ENCODE data around the gene PYM1. TPM values are rescaled to one million over a fixed set of nuclear protein-coding genes. Genes with fewer than 3 reads are reported as not detected.

Gene PYM1
- total RNA-seq, 2 experiments from 2014 or later = 22.1 to 22.9 TPM

DNA sequence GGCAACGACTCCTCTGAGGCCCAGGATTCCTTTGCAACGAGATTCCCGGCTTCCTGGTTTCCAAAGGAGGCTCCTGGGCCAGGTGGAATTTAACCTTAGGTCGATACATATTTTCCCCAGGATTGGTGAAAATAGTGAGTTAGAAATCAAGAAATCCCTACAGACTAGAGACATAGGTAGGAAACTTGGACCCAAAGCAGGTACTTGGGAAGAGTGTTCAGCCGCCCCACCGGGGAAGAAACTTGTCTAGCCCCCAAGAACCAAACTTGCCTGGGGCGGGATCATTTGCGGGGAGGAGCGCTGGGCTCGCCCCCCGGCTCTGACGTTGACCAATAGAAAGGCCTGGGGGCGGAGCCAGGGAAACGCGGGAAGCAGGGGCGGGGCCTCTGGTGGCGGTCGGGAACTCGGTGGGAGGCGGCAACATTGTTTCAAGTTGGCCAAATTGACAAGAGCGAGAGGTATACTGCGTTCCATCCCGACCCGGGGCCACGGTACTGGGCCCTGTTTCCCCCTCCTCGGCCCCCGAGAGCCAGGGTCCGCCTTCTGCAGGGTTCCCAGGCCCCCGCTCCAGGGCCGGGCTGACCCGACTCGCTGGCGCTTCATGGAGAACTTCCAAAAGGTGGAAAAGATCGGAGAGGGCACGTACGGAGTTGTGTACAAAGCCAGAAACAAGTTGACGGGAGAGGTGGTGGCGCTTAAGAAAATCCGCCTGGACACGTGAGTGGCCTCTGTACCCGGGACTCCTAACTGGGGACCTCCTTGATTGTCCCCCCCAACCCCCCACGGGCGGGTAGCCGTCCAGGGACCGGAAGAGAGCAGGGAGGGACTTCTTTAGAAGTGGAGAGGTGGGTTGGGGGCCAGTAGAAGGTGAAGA lies 39.0 kb upstream of the PYM1 start, which contains the start of gene CDK2:
Gene CDK2, plus strand, starts transcription at position 423 of the 874 bp plus-strand sequence. Its CDS starts 179 bp downstream, at position 602.
- intact Hi-C loops (cut with micrococcal nuclease) = loop anchor here (1.0 kb wide), 1 partner anchor 19 kb away; no protein-coding TSS in a partner anchor
- POLR2A ChIA-PET = interaction anchor here (0.6 to 5.4 kb wide), 9 partner anchors 10 to 503 kb away, joined by 3 to 46 read pairs (median 3); no protein-coding TSS in a partner anchor
- peak within 1 kb of the TSS; percentile 89 for H3K27ac Mint-ChIP-seq

DNA sequence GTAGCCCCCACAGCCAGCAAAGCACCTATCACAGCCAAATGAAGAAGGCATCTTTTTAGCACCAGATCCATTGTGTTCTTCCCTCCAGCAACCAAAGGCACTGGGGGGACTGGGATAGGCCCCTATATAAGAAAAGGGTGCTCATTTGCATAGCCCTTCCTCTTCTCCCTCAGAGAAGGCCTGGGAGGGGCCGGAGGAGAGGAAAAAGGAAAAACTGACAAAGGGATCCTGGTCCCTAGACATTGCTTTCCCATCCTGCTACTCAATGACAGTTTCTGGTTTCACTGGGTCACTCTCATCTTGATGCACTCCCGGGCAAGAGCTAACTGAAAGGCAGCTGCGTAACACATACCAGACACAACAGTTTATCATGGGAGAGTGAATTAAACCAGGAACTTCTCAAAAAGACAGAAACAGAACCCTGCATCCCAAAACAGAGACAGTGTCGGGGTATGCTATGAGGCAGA lies 38.3 kb upstream of the PYM1 start, which contains the start of gene PMEL:
Gene PMEL, minus strand, starts transcription at position 102 of the 467 bp plus-strand sequence. Its CDS starts 31 bp downstream, at position 71.
- Mint-ChIP-seq H3K27ac (peak within 1 kb of the TSS; percentile 89), H3K4me1 (ENCODE audit: low read depth) (peaks cover 22% of the 10 kb centered on the region), H3K9me3 (no peaks in the 10 kb centered on the region), H3K36me3 (ENCODE audit: low read depth) (peaks cover 32% of the 10 kb centered on the region), H3K4me3 (peak within 1 kb of the TSS; percentile 98), H3K27me3 (no peaks in the 10 kb centered on the region)
- CTCF ChIA-PET = interaction anchor here (1.1 kb wide), 1 partner anchor 9 kb away, joined by 3 read pairs; no protein-coding TSS in a partner anchor
- intact Hi-C loops (cut with micrococcal nuclease) = loop anchor here (1.0 kb wide), 1 partner anchor 19 kb away; no protein-coding TSS in a partner anchor
- DNase-seq (no peak), ATAC-seq (no peak)
- POLR2A ChIA-PET = interaction anchor here (5.4 kb wide), 1 partner anchor 9 kb away, joined by 46 read pairs; no protein-coding TSS in a partner anchor
- TF ChIP-seq, protein P1, sequence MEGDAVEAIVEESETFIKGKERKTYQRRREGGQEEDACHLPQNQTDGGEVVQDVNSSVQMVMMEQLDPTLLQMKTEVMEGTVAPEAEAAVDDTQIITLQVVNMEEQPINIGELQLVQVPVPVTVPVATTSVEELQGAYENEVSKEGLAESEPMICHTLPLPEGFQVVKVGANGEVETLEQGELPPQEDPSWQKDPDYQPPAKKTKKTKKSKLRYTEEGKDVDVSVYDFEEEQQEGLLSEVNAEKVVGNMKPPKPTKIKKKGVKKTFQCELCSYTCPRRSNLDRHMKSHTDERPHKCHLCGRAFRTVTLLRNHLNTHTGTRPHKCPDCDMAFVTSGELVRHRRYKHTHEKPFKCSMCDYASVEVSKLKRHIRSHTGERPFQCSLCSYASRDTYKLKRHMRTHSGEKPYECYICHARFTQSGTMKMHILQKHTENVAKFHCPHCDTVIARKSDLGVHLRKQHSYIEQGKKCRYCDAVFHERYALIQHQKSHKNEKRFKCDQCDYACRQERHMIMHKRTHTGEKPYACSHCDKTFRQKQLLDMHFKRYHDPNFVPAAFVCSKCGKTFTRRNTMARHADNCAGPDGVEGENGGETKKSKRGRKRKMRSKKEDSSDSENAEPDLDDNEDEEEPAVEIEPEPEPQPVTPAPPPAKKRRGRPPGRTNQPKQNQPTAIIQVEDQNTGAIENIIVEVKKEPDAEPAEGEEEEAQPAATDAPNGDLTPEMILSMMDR (IDR thresholded peaks at IDR 0.05) = no peak

More for the DNA sequence above, 39.0 kb upstream of the PYM1 start, which contains the start of gene CDK2:
- CTCF ChIA-PET = interaction anchor here (0.7 to 2.5 kb wide), 5 partner anchors 10 to 229 kb away, joined by 3 to 14 read pairs (median 5); partner anchors contain the start of gene SUOX
- ATAC-seq (peak; percentile 98), DNase-seq (peak; percentile 96)
- Mint-ChIP-seq H3K4me1 (ENCODE audit: low read depth) (peaks cover 22% of the 10 kb centered on the region), H3K9me3 (no peaks in the 10 kb centered on the region), H3K4me3 (peak within 1 kb of the TSS; percentile 98), H3K36me3 (ENCODE audit: low read depth) (peaks cover 38% of the 10 kb centered on the region), H3K27me3 (no peaks in the 10 kb centered on the region)
- TF ChIP-seq, protein P1 (IDR thresholded peaks at IDR 0.05) = no peak

- H3K36me3 Mint-ChIP-seq (ENCODE audit: low read depth) = peaks cover 27% of the 10 kb centered on the region
- ATAC-seq (no peak), DNase-seq (no peak)
- peaks cover 20% of the 10 kb centered on the region for H3K4me1 Mint-ChIP-seq (ENCODE audit: low read depth)
- H3K27ac Mint-ChIP-seq = no peak overlapping the region
- ChIA-PET POLR2A (interaction anchor here (1.2 to 5.4 kb wide), 2 partner anchors 9 to 35 kb away, joined by 3 to 46 read pairs; no protein-coding TSS in a partner anchor), CTCF (no interaction called here)
- TF ChIP-seq, protein P1 (IDR thresholded peaks at IDR 0.05) = no peak
- intact Hi-C loops (cut with micrococcal nuclease) = no loop called here
- no peaks in the 10 kb centered on the region for H3K27me3 Mint-ChIP-seq
- H3K9me3 Mint-ChIP-seq = no peaks in the 10 kb centered on the region
- peak overlapping the region; percentile 98 for H3K4me3 Mint-ChIP-seq
Observed at GRCh38 chr12:55965240-55965639, 37.5 kb upstream of the PYM1 start.

DNA sequence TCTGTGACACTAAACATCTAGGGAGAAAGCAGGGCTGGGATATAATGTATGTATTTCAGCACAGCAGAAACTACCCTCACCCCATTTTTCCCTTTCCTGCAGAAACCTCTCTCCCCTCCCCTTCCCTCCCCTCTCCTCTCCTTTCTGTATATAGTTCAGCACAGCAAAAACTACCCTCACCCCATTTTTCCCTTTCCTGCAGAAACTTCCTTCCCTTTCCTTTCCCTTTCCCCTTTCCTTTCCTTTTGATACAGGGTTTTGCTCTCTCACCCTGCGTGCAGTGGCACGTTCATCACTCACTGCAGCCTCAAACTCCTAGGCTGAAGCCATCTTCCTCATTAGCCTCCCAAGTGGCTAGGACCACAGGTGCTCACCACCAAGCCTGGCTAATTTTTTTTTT lies 36.1 kb upstream of the PYM1 start:
- no peak for ATAC-seq
- CTCF ChIA-PET = no interaction called here
- POLR2A ChIA-PET = no interaction called here
- H3K9me3 Mint-ChIP-seq = no peaks in the 10 kb centered on the region
- H3K4me3 Mint-ChIP-seq = no peak overlapping the region
- no peak for DNase-seq
- H3K4me1 Mint-ChIP-seq (ENCODE audit: low read depth) = peaks cover 19% of the 10 kb centered on the region
- H3K36me3 Mint-ChIP-seq (ENCODE audit: low read depth) = peaks cover 19% of the 10 kb centered on the region
- TF ChIP-seq, protein P1 (IDR thresholded peaks at IDR 0.05) = no peak
- intact Hi-C loops (cut with micrococcal nuclease) = no loop called here
- H3K27ac Mint-ChIP-seq = no peak overlapping the region
- no peaks in the 10 kb centered on the region for H3K27me3 Mint-ChIP-seq

Measured in activated CD8-positive, alpha-beta T cell treated with anti-CD3 and anti-CD28 coated beads for 36 hours (primary cell).